RWPE2 (cell line): Measurements from ENCODE around the gene SLC44A1.

Experiments used
- ATAC-seq: fragments of 200-7000 bp; cut with Tn5 transposase; 3 replicates; pipeline ENCODE4 v1.9.1; 2021; ENCODE audit warnings: low read depth
- DNase-seq: peaks from one replicate; pipeline ENCODE4 v3.0.0-alpha.2; 2020; ENCODE audit warnings: low spot score
- H3K27ac ChIP-seq: fragments of 450-650 bp; 2 replicates; pipeline ENCODE4 v1.5.1; 2017; ENCODE audit warnings: mild to moderate bottlenecking; ENCODE audit not compliant: poor library complexity, severe bottlenecking
- H3K27me3 ChIP-seq: fragments of 250-450 bp; sonication (Bioruptor Pico); 2 replicates; pipeline ENCODE4 v1.5.1; 2021; ENCODE audit warnings: mild to moderate bottlenecking, moderate library complexity; ENCODE audit not compliant: insufficient read depth, poor library complexity, severe bottlenecking
- H3K36me3 ChIP-seq: fragments of 250-450 bp; sonication (Bioruptor Pico); 2 replicates; pipeline ENCODE4 v1.5.1; 2020; ENCODE audit warnings: low read depth, mild to moderate bottlenecking, moderate library complexity
- H3K4me1 ChIP-seq: fragments of 250-450 bp; sonication (Bioruptor Pico); 2 replicates; pipeline ENCODE4 v1.5.1; 2021; ENCODE audit warnings: mild to moderate bottlenecking, moderate library complexity; ENCODE audit not compliant: insufficient read depth, poor library complexity, severe bottlenecking
- H3K4me3 ChIP-seq: fragments of 250-450 bp; sonication (Bioruptor Pico); 2 replicates; pipeline ENCODE4 v1.5.1; 2021; ENCODE audit warnings: mild to moderate bottlenecking, moderate library complexity; ENCODE audit not compliant: severe bottlenecking
- H3K9me3 ChIP-seq: fragments of 250-450 bp; sonication (Bioruptor Pico); 2 replicates; pipeline ENCODE4 v1.5.1; 2021; ENCODE audit warnings: mild to moderate bottlenecking, moderate library complexity; ENCODE audit not compliant: severe bottlenecking
- CTCF ChIP-seq: fragments of 450-650 bp; IDR thresholded peaks from one replicate; pipeline ENCODE4 v1.5.1; 2017; ENCODE audit warnings: mild to moderate bottlenecking, moderate library complexity; ENCODE audit not compliant: poor library complexity, severe bottlenecking

SLC44A1 gene

GRCh38 chr9:105385381-105385985 lies 141.0 kb downstream of the SLC44A1 start:
- TF ChIP-seq CTCF = no peak
- no peak for DNase-seq
- ATAC-seq = peak; percentile 76
- Histone ChIP-seq H3K27ac (no peak overlapping the region), H3K27me3 (no peaks in the 10 kb centered on the region), H3K36me3 (no peaks in the 10 kb centered on the region; the same call in none of the 2 replicates), H3K9me3 (no peaks in the 10 kb centered on the region), H3K4me1 (no peaks in the 10 kb centered on the region), H3K4me3 (peak overlapping the region; percentile 18)

GRCh38 chr9:105389796-105390195 lies 145.3 kb downstream of the SLC44A1 start:
- DNase-seq = no peak
- TF ChIP-seq CTCF = no peak
- ATAC-seq = no peak
- Histone ChIP-seq H3K4me3 (no peak overlapping the region), H3K36me3 (no peaks in the 10 kb centered on the region; the same call in none of the 2 replicates), H3K4me1 (no peaks in the 10 kb centered on the region), H3K27me3 (no peaks in the 10 kb centered on the region), H3K27ac (no peak overlapping the region), H3K9me3 (no peaks in the 10 kb centered on the region)

DNA sequence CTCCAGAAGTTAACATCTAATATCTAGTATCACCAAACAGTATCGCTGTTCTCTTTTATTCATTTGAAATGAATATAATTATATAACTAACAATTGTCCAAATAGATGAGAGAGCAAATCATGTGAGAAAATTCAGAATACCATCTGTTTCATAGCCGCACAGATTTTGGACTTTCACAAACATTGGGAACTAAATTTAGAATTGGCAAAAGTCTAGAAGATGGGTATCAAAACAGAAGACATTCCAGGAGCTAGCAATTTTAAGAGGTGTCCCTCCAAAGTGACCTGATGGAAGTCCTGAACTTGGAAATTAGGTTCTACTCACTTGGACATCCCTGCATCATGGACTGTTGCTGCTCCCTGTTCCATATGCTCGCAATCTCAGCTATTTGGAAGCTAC lies 146.4 kb downstream of the SLC44A1 start:
- H3K4me1 ChIP-seq = no peaks in the 10 kb centered on the region
- H3K27me3 ChIP-seq = no peaks in the 10 kb centered on the region
- H3K9me3 ChIP-seq = no peaks in the 10 kb centered on the region
- H3K36me3 ChIP-seq = no peaks in the 10 kb centered on the region; the same call in none of the 2 replicates
- DNase-seq (no peak), ATAC-seq (no peak)
- no peak for TF ChIP-seq CTCF
- no peak overlapping the region for H3K27ac ChIP-seq
- H3K4me3 ChIP-seq = no peak overlapping the region

DNA sequence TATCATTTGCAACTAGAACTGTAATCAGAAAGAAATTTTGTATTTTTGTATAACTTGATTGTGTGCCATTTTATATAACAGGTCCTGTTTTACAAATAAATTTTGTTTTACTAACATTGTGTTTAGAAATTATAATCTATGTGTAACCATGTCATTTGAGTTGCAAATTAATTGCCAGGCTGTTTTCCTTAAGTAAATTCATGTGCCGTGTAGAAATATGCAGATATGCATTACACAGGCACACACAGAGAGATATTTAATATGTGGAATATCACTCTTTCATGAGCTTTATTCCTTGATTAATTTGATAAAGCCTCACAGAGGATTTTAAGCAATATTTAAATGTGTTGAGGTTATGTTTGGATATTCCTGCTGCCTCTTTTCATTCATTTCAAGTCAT lies 146.8 kb downstream of the SLC44A1 start:
- ATAC-seq (no peak), DNase-seq (no peak)
- no peak for TF ChIP-seq CTCF
- Histone ChIP-seq H3K27me3 (no peaks in the 10 kb centered on the region), H3K4me3 (no peak overlapping the region), H3K9me3 (no peaks in the 10 kb centered on the region), H3K36me3 (no peaks in the 10 kb centered on the region; the same call in 1 of the 2 replicates), H3K4me1 (no peaks in the 10 kb centered on the region), H3K27ac (no peak overlapping the region)

DNA sequence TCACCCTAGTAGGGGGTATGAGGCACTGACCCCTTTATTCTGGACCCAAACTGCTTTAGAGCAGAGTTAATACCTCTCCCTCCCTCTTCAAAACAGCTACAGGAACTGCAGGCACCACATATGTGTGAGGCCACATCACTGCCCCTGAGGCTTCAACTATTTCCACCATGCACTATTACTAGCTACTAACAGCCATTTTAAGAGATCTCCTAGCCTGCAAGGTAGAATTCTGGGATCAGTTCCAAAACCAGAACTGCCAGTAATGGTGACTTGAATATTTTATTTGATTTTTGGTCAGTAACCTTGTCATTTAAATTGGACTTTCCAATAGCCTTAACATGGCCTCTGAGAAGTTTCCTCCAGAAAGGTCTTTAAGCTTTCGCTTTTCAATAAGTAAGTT lies 148.1 kb downstream of the SLC44A1 start:
- Histone ChIP-seq H3K9me3 (no peaks in the 10 kb centered on the region), H3K27ac (no peak overlapping the region), H3K27me3 (no peaks in the 10 kb centered on the region), H3K4me1 (no peaks in the 10 kb centered on the region), H3K36me3 (no peaks in the 10 kb centered on the region; the same call in 1 of the 2 replicates), H3K4me3 (no peak overlapping the region)
- DNase-seq = no peak
- ATAC-seq = no peak
- no peak for TF ChIP-seq CTCF
